Immature natural killer cell (primary cell): ENCODE data around the gene MTPN. TPM values are rescaled to one million over a fixed set of nuclear protein-coding genes. Genes with fewer than 3 reads are reported as not detected.

ENCODE experiments used
- DNase-seq, 3 donors: peaks; one replicate each; pipeline ENCODE4 v3.0.0; 2022; ENCODE audit warnings: mixed read lengths in 1 of 3
- H3K27ac Mint-ChIP-seq, 6 donors: one replicate each; pipeline ENCODE4 v1.8.0; 2020; ENCODE audit warnings: mixed read lengths in 6 of 6, mild to moderate bottlenecking in 5 of 6, inconsistent platforms in 4 of 6, moderate library complexity in 3 of 6
- H3K27me3 Mint-ChIP-seq, 3 donors: one replicate each; pipeline ENCODE4 v1.8.0; 2020 to 2021; ENCODE audit warnings: low read depth in 3 of 3, mild to moderate bottlenecking in 3 of 3, mixed read lengths in 3 of 3, moderate library complexity in 3 of 3, inconsistent platforms in 1 of 3
- H3K36me3 Mint-ChIP-seq, 3 donors: one replicate each; pipeline ENCODE4 v1.8.0; 2020; ENCODE audit warnings: mixed read lengths in 3 of 3, inconsistent platforms in 2 of 3, mild to moderate bottlenecking in 2 of 3
- H3K4me1 Mint-ChIP-seq, 2 donors: one replicate each; pipeline ENCODE4 v1.8.0; 2020; ENCODE audit warnings: inconsistent platforms in 2 of 2, mild to moderate bottlenecking in 2 of 2, mixed read lengths in 2 of 2, moderate library complexity in 1 of 2
- H3K4me3 Mint-ChIP-seq, 5 donors: one replicate each; pipeline ENCODE4 v1.8.0; 2020; ENCODE audit warnings: mild to moderate bottlenecking in 5 of 5, mixed read lengths in 5 of 5, inconsistent platforms in 3 of 5, moderate library complexity in 3 of 5
- H3K9me3 Mint-ChIP-seq, 6 donors: one replicate each; pipeline ENCODE4 v1.8.0; 2020; ENCODE audit warnings: mild to moderate bottlenecking in 6 of 6, mixed read lengths in 6 of 6, inconsistent platforms in 4 of 6, moderate library complexity in 3 of 6
- polyA plus RNA-seq, 3 donors: library from polyadenylated mRNA; unstranded; fragments of 300-500 nt; fragmentation: Illumina TruSeq; gene quantifications; one replicate each; pipeline ENCODE4 v1.2.3, GENCODE V29; 2021

Gene MTPN
- polyA plus RNA-seq, 3 donors from 2014 or later = 153 to 200 (median 197) TPM

DNA sequence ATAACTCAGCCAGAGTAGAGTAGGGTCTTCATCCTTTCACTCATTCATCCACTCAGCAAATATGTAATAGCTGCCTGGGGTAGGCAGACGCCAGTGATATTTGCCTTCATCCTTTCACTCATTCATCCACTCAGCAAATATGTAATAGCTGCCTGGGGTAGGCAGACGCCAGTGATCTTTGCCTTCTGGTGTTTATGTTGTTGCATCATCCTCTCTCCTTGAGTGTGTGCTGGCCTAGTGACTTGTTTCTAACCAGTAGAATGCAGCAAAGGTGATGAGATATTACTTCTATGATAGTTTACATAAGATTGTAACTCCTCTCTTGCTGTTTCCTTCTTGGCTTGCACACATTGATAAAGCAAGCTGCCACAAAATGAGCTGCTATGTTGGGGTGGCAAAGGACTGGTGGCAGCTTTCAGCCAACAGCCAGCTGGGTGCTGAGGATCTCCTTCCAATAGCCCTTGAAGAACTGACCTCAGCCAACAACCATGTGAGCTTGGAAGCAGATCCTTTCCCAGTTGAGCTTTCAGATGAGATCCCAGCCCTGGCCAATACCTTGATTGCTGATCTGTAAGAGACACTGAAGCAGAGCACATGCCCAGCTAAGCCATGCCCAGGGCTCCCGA lies 23.2 kb upstream of the MTPN start:
- H3K9me3 Mint-ChIP-seq = peaks cover 0 to 3% (median 0%) of the 10 kb centered on the region in 6 donors
- peaks cover 7 to 23% (median 10%) of the 10 kb centered on the region in 3 donors for H3K36me3 Mint-ChIP-seq
- H3K4me1 Mint-ChIP-seq = no peaks in the 10 kb centered on the region
- no peak overlapping the region for H3K4me3 Mint-ChIP-seq
- no peak for DNase-seq
- peaks cover 0 to 1% (median 0%) of the 10 kb centered on the region in 3 donors for H3K27me3 Mint-ChIP-seq
- no peak overlapping the region for H3K27ac Mint-ChIP-seq

DNA sequence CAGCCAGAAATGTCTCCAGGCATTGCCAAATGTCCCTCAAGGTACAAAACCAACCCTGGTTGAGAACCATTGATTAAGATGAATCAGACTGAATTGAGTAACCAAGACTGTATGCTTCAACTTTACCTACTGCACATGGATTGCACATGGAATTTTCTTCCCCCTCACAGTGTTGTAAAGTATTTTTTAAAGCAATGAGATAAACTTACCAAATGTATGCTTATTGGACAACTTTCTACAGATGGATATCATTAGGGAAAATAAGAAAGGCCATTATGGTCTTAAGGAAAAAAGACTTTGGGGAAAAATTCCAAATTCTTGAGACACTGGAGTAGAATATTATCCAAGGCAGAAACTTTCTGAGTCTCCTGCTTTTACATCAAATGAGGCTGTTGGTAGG lies 20.9 kb upstream of the MTPN start:
- Mint-ChIP-seq H3K27ac (no peak overlapping the region), H3K27me3 (peaks cover 0 to 6% (median 2%) of the 10 kb centered on the region in 3 donors), H3K4me1 (peaks cover 18 to 19% of the 10 kb centered on the region in 2 donors), H3K36me3 (peaks cover 7 to 23% (median 10%) of the 10 kb centered on the region in 3 donors), H3K9me3 (peaks cover 0 to 3% (median 0%) of the 10 kb centered on the region in 6 donors), H3K4me3 (no peak overlapping the region)
- DNase-seq = no peak

DNA sequence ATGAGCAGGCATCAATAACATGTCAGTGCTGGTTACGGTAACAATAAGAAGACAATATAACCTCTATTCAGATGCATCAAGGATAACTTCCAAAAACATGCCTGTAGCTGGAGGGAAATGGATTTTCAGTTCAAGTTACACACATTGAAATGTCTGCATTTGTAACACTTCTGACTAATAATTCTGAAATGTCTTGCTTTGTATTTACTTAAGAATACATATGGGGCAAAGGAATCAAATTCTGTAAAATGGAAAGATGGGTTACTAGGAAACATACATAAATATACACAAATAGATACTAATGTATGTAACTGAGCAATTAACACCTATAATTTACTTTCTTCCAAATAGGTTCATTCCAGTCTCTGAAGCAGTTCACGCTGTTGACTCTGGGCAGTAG lies 18.6 kb upstream of the MTPN start:
- H3K27me3 Mint-ChIP-seq = peaks cover 0 to 5% (median 2%) of the 10 kb centered on the region in 3 donors
- no peak overlapping the region for H3K27ac Mint-ChIP-seq
- no peak overlapping the region for H3K4me3 Mint-ChIP-seq
- no peak for DNase-seq
- peaks cover 7 to 22% (median 10%) of the 10 kb centered on the region in 3 donors for H3K36me3 Mint-ChIP-seq
- no peaks in the 10 kb centered on the region for H3K9me3 Mint-ChIP-seq
- peaks cover 23 to 32% of the 10 kb centered on the region in 2 donors for H3K4me1 Mint-ChIP-seq

DNA sequence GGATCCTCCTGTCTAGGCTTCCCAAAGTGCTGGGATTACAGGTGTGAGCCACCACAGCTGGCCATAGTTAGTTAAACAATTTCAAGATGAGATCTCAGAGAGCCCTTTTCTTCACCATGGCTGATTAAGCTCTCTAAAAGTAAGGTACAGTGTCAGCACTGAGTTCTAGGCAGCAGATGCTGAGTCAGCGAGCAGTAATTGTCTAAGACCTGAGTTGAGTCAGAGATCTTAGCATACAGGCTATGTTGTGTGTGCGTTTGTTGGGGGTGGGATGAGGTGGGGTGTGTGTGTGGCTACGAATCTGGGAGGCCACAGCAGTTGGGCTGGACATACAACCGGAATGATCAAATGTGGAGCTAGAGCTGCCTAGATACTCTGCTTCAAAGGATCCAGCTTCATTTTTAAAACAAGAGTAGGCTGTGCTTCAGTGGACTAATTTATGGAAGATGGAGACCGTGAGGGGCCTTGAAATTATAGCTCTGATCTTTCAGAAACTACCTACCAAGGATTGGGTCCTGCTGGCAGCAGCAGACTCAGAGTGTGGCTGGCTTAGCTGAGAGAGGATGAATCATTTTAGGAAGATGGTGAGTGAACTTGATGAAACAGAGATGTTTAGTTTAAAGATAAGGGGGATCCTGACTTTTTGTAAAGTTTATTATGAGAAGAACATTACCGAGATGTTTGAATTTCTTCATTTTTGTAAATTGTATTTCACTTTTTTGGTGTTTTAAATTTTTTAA lies 17.5 kb upstream of the MTPN start:
- H3K4me1 Mint-ChIP-seq = peaks cover 23 to 32% of the 10 kb centered on the region in 2 donors
- H3K27me3 Mint-ChIP-seq = peaks cover 0 to 5% (median 2%) of the 10 kb centered on the region in 3 donors
- peak overlapping the region; percentile 80 to 89 (median 84) for H3K27ac Mint-ChIP-seq
- no peaks in the 10 kb centered on the region for H3K9me3 Mint-ChIP-seq
- peaks cover 3 to 20% (median 10%) of the 10 kb centered on the region in 3 donors for H3K36me3 Mint-ChIP-seq
- peak overlapping the region in 2 of 5 donors; percentile 50 to 61 for H3K4me3 Mint-ChIP-seq
- DNase-seq = no peak

DNA sequence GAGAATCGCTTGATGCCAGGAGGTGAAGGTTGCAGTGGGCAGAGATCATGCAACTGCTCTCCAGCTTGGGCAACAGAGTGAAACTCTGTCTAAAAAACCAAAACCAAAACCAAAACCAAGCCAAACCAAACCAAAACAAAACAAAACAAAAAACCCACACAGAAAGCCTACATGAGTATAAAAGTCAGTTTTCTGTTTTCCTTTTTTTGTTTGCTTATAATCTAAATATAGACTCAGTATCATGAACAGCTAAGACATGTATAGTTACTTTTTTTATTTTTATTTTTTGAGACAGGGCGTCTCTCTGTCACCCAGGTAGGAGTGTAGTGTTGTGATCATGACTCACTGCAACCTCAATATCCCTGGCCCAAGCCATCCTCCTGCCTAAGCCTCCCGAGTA lies 16.8 kb upstream of the MTPN start:
- peak overlapping the region; percentile 80 to 89 (median 87) for H3K27ac Mint-ChIP-seq
- H3K36me3 Mint-ChIP-seq = peaks cover 3 to 20% (median 10%) of the 10 kb centered on the region in 3 donors

DNA sequence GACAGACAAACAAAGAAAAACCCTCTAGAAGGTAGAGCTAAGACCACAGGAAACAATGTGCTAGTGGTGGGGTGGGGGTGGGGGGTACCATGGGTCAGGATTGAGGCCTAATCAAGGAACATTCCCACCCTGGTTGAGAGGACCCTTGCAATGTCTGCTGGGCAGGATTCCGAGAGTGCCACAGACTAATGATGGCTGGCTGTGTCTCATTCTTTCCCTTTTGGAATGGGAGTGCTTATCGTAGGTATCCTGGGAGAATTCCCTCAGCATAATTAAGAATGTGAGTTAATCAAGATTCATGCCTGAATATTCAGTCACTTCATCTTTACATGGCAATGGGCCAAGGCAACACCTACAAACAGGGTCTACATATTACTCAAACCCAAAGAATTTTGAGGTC lies 14.7 kb upstream of the MTPN start:
- no peak for DNase-seq
- H3K4me1 Mint-ChIP-seq = peaks cover 23 to 32% of the 10 kb centered on the region in 2 donors
- peaks cover 3 to 8% (median 4%) of the 10 kb centered on the region in 3 donors for H3K36me3 Mint-ChIP-seq
- no peak overlapping the region for H3K27ac Mint-ChIP-seq
- H3K4me3 Mint-ChIP-seq = no peak overlapping the region
- H3K9me3 Mint-ChIP-seq = no peaks in the 10 kb centered on the region
- peaks cover 0 to 7% (median 2%) of the 10 kb centered on the region in 3 donors for H3K27me3 Mint-ChIP-seq

More for the DNA sequence above, 16.8 kb upstream of the MTPN start:
- H3K27me3 Mint-ChIP-seq = peaks cover 0 to 5% (median 2%) of the 10 kb centered on the region in 3 donors
- H3K4me1 Mint-ChIP-seq = peaks cover 23 to 32% of the 10 kb centered on the region in 2 donors
- no peaks in the 10 kb centered on the region for H3K9me3 Mint-ChIP-seq
- peak overlapping the region; percentile 60 to 72 (median 71) for H3K4me3 Mint-ChIP-seq
- peak; percentile 29 to 47 (median 36) for DNase-seq

DNA sequence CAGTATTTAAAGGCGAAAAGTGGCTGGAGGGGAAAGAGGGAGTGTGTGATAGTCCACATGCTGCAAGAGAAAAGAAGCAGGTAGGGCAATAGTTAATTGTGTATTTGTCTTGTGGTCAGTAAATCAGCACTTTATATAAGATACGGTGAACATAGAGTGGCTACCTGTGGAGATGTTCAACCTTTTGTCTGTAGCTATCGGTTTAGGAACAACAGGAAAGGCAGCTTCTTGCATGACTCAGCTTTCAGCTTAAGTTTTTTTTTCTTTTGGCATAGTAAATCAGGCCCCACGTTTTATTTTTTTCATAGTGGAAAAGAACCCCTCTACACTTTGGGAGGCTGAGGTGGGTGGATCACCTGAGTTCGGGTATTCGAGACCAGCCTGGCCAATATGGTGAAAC lies 14.2 kb upstream of the MTPN start:
- H3K27ac Mint-ChIP-seq = peak overlapping the region in 1 of 6 donors; percentile 45
- H3K27me3 Mint-ChIP-seq = peaks cover 0 to 7% (median 2%) of the 10 kb centered on the region in 3 donors
- H3K9me3 Mint-ChIP-seq = no peaks in the 10 kb centered on the region
- no peak for DNase-seq
- peaks cover 3 to 5% (median 4%) of the 10 kb centered on the region in 3 donors for H3K36me3 Mint-ChIP-seq
- peaks cover 23 to 32% of the 10 kb centered on the region in 2 donors for H3K4me1 Mint-ChIP-seq
- H3K4me3 Mint-ChIP-seq = no peak overlapping the region

DNA sequence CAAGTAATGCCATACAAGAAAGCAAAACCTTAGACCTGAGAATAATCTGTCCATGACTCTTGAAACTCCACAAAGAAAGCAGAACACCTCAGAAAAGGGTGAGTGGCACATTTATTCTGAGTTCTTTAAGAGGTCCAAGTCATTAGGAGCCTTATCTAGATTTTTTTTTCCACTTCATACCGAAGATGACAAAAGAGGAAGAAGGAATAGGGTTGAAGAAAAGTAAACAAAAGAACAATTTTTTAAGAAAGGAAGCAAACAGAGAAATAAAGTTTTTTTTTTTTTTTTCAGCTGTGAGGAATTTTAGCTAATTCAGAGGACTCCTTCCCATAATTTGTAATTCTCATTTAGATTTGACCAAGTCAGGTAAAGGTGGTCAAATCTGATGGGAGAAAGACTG lies 13.1 kb upstream of the MTPN start:
- DNase-seq = no peak
- peaks cover 0 to 7% (median 2%) of the 10 kb centered on the region in 3 donors for H3K27me3 Mint-ChIP-seq
- no peak overlapping the region for H3K27ac Mint-ChIP-seq
- H3K9me3 Mint-ChIP-seq = no peaks in the 10 kb centered on the region
- peaks cover 3 to 4% (median 3%) of the 10 kb centered on the region in 3 donors for H3K36me3 Mint-ChIP-seq
- peaks cover 26 to 37% of the 10 kb centered on the region in 2 donors for H3K4me1 Mint-ChIP-seq
- no peak overlapping the region for H3K4me3 Mint-ChIP-seq

DNA sequence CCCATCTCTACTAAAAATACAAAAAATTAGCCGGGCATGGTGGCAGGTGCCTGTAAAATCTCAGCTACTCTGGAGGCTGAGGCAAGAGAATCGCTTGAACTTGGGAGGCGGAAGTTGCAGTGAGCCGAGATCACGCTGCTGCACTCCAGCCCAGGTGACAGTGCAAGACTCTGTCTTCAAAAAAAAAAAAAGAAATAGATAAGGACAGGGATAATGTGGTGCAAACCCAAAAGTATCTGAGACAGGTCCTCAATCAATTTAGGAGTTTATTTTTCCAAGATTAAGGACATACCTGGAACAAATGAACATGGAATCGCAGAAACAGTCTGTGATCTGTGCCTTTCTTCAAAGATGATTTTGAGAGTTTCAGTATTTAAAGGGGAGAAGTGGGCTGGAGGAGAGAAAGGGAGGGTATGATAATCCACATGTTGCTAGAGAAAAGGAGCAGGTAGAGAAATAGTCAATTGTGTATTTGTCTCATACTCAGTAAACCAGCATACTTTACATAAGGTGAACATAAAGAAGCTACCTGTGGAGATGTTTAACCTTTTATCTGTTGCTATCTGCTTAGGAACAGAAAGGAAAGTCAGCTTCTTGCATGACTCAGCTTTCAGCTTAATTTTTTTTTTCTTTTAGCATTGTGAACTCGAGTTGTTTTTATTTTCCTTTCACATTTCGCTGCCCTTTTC lies 4.9 kb upstream of the MTPN start:
- peaks cover 3 to 13% (median 4%) of the 10 kb centered on the region in 3 donors for H3K27me3 Mint-ChIP-seq
- peak overlapping the region; percentile 87 to 96 (median 94) for H3K27ac Mint-ChIP-seq
- DNase-seq = no peak
- peaks cover 63 to 68% of the 10 kb centered on the region in 2 donors for H3K4me1 Mint-ChIP-seq
- no peaks in the 10 kb centered on the region for H3K36me3 Mint-ChIP-seq
- no peaks in the 10 kb centered on the region for H3K9me3 Mint-ChIP-seq
- H3K4me3 Mint-ChIP-seq = peak overlapping the region; percentile 83 to 90 (median 89)

DNA sequence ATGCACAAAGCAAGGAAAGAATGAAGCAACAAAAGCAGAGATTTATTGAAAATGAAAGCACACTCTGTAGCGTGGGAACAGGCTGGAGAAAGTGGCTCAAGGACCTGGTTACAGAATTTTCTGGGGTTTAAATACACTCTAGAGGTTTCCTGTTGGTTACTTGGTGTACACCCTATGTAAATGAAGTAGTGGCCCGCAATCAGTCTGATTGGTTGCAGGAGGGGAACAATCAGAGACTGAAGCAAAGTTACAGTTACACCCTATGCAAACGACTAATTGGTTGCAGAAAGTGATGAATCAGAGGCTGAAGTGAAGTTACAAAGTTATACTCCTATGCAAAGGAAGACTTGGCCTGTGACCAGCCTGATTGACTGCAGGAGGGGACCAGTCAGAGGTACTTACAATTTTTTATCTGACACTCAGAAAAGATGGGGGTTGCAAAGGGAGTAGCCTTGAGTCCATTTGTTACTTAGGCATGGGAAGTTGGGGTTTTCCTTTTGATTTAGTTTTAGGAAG lies 3.6 kb upstream of the MTPN start:
- peaks cover 72 to 81% of the 10 kb centered on the region in 2 donors for H3K4me1 Mint-ChIP-seq
- H3K9me3 Mint-ChIP-seq = no peaks in the 10 kb centered on the region

DNA sequence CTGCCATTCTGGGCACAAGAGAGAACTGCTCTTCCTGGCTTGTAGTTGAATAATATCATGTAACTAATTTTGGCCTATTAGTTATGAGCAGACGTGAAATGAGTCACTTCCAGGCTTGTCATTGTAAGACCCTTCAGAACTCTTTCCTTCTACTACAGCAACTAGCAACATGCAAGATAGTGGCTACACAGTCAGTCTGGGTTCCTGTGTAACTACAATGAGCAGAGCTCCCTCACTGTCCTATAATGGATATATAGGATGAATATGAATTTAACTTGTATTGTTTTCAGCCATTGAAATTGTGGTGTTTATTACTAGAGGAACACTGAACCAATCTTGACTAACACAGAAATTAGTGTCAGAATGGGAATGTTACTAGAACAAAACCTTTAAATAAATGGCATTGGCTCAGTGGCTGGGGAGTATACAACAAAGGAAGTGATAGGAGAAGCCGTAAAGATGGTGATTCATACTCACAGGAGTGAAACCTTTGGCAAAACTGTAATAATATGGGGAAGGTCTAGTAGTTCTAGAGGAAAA lies 2.9 kb upstream of the MTPN start:
- DNase-seq = no peak
- Mint-ChIP-seq H3K27ac (peak overlapping the region; percentile 87 to 96 (median 94)), H3K27me3 (peaks cover 6 to 19% (median 7%) of the 10 kb centered on the region in 3 donors), H3K4me3 (peak overlapping the region; percentile 83 to 90 (median 89)), H3K4me1 (peaks cover 76 to 83% of the 10 kb centered on the region in 2 donors), H3K9me3 (no peaks in the 10 kb centered on the region), H3K36me3 (no peaks in the 10 kb centered on the region)

More for the DNA sequence above, 3.6 kb upstream of the MTPN start:
- H3K36me3 Mint-ChIP-seq = no peaks in the 10 kb centered on the region
- H3K27ac Mint-ChIP-seq = peak overlapping the region; percentile 87 to 96 (median 94)
- peak; percentile 85 to 88 (median 85) for DNase-seq
- peaks cover 6 to 19% (median 7%) of the 10 kb centered on the region in 3 donors for H3K27me3 Mint-ChIP-seq
- peak overlapping the region; percentile 83 to 90 (median 89) for H3K4me3 Mint-ChIP-seq

DNA sequence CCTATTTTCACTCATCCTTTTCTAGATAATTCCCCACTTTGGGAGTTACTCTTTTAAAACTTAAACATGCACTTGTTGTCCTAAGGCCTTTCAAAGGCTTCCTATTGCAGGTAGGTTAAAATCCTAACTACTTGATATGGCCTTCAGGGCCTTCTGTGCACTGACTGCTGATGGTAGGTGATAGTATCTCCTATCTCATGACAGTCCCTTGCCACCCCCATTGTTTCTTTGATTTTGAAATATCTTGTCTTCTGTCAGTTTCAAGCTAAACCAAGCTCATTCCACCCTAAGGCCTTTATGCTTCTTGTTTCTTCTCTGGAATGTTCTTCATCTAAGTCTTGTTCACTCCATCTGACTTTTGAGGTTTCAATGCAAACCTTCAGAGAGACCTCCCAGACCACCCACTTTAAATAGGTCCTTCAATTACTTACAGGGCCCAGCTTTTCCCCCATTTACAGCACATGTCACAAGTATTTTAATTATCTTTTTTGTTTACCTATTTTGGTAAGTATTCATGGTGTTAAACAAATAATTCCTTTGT lies 2.4 kb upstream of the MTPN start:
- H3K27ac Mint-ChIP-seq = peak overlapping the region; percentile 87 to 96 (median 94)
- peaks cover 6 to 19% (median 7%) of the 10 kb centered on the region in 3 donors for H3K27me3 Mint-ChIP-seq
- H3K36me3 Mint-ChIP-seq = no peaks in the 10 kb centered on the region
- peak overlapping the region; percentile 38 to 90 (median 89) for H3K4me3 Mint-ChIP-seq
- no peaks in the 10 kb centered on the region for H3K9me3 Mint-ChIP-seq
- DNase-seq = no peak
- H3K4me1 Mint-ChIP-seq = peaks cover 80 to 88% of the 10 kb centered on the region in 2 donors

DNA sequence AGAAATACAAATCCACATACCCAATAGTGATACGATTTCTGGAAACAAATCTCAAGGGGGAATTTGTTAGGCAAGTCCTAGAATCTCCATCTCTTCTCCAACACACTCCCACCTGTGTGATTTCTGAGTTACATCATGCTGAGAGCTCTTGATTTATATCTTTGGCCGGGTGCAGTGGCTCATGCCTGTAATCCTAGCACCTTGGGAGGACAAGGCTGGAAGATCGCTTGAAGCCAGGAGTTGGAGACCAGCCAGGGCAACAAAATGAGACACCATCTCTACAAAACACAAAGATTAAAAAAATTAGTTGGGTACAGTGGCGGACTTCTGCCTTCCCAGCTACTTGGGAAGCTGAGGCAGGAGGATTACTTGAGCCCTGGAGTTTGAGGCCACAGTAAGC lies 1.5 kb upstream of the MTPN start:
- H3K4me3 Mint-ChIP-seq = peak overlapping the region in 4 of 5 donors; percentile 3 to 48 (median 18)
- peak overlapping the region in 4 of 6 donors; percentile 15 to 96 (median 56) for H3K27ac Mint-ChIP-seq
- DNase-seq = no peak
- H3K4me1 Mint-ChIP-seq = peaks cover 88 to 97% of the 10 kb centered on the region in 2 donors
- H3K9me3 Mint-ChIP-seq = no peaks in the 10 kb centered on the region
- peaks cover 6 to 19% (median 7%) of the 10 kb centered on the region in 3 donors for H3K27me3 Mint-ChIP-seq
- H3K36me3 Mint-ChIP-seq = no peaks in the 10 kb centered on the region
